HEK293T (cell line): ENCODE measurements around the gene CTNNA1.

Experiments used
- FOXM1 ChIP-seq: fragments of 450-650 bp; IDR thresholded peaks from 2 replicates; pipeline ENCODE4 v1.6.1; 2017; ENCODE audit warnings: mild to moderate bottlenecking, borderline replicate concordance
- HDGF ChIP-seq: fragments of 450-650 bp; IDR thresholded peaks from 2 replicates; pipeline ENCODE4 v1.6.1; 2017; ENCODE audit warnings: antibody characterized with exemption, borderline replicate concordance
- LEF1 ChIP-seq: fragments of 450-650 bp; IDR thresholded peaks from 2 replicates; pipeline ENCODE4 v1.6.1; 2017; ENCODE audit warnings: mild to moderate bottlenecking, borderline replicate concordance
- NFRKB ChIP-seq: fragments of 450-650 bp; IDR thresholded peaks from 2 replicates; pipeline ENCODE4 v1.6.1; 2016; ENCODE audit warnings: mild to moderate bottlenecking, moderate library complexity
- SUZ12 ChIP-seq: fragments of 450-650 bp; IDR thresholded peaks from 2 replicates; pipeline ENCODE4 v1.6.1; 2016; ENCODE audit warnings: mild to moderate bottlenecking

- no peak for TF ChIP-seq FOXM1
- TF ChIP-seq SUZ12, result no peak
- TF ChIP-seq NFRKB, result no peak
- TF ChIP-seq LEF1, result no peak
- TF ChIP-seq HDGF, result no peak
Observed at GRCh38 chr5:138942861-138943260, 189.6 kb downstream of the CTNNA1 start.
